ENCODE measurements around the gene CREB3L4. TPM values are rescaled to one million over a fixed set of nuclear protein-coding genes. Genes with fewer than 3 reads are reported as not detected.

The CREB3L4 gene
- total RNA-seq, 1 donor from 2014 or later = 9.8 TPM

DNA sequence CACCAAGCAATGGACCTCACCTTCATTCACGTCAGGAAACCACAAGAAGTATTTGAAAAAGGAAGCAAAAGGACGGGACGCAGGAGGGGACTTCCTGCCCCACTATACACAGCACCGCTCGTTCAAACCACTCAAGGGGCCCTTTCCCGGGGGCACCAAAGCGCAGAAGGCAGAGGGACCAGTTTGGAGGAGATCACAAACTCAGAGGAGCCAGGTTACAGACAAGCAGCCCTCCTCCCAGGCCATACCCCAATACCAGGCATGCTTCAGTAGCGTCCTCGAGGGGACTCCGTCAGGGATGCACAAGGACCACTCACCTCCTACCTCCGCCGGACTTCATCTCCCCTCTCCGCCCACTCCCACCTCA lies 10.0 kb upstream of the CREB3L4 start:
- intact Hi-C loops (cut with micrococcal nuclease) = loop anchor here (1.0 to 5.0 kb wide), 10 partner anchors 10 to 315 kb away; partner anchors contain the start of genes CREB3L4, DENND4B, HAX1 and INTS3
- H3K4me3 Mint-ChIP-seq = peak overlapping the region; percentile 97
- H3K36me3 Mint-ChIP-seq (ENCODE audit: low read depth) = peaks cover 27% of the 10 kb centered on the region
- H3K9me3 Mint-ChIP-seq = no peaks in the 10 kb centered on the region
- H3K27me3 Mint-ChIP-seq (ENCODE audit: insufficient read depth) = no peaks in the 10 kb centered on the region
- DNase-seq (ENCODE audit: low spot score) = peak; percentile 46
- H3K27ac Mint-ChIP-seq = peak overlapping the region; percentile 81
- H3K4me1 Mint-ChIP-seq (ENCODE audit: low read depth) = peaks cover 60% of the 10 kb centered on the region

DNA sequence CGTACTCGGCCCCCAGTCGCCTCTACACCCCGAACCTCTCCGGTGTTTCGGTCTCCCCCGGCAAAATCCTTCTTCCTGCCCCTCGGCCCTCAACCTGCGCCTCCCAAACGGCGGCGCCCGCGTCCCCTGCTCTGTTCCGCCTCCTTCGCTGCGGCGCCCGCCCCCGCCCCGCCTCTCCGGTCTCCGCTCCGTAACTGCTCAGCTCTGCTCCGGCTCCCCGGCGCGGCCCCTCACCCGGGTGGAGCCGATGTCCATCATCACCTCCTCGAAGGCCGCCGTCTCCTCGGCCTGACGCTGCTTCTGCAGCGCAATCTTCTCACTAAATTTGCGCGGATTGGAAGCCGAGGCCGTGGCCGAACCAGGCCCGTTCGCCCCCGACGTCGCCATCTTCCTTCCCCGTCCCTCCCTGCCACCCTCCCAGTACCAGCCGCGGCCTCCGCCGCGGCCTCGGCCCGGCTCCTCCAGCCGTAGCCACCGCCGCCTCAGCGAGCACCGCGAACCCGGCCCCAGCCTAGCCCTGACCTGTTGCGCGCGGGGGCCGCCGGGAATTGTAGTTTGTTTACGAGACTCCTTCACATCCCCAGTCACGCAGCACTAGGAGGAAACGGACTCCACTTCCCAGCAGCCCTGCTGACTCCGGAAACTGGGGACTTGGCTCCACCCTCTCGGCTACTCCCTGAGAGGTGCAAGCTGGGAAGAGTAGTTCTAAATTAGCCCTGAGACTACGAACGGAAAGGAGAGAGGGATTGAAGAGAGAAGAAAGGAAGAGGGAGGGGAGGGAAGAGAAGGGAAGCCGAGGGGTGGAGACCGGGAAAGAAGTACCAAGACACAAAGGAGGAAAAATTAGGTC lies 9.4 kb upstream of the CREB3L4 start, which contains the start of gene CRTC2:
CRTC2 (minus strand) TSS at position 502 of the 850 bp plus-strand sequence; CDS start at position 387, 115 bp downstream.
- Mint-ChIP-seq H3K27me3 (ENCODE audit: insufficient read depth) (no peaks in the 10 kb centered on the region), H3K4me1 (ENCODE audit: low read depth) (peaks cover 65% of the 10 kb centered on the region), H3K4me3 (peak within 1 kb of the TSS; percentile 97), H3K36me3 (ENCODE audit: low read depth) (peaks cover 24% of the 10 kb centered on the region), H3K9me3 (no peaks in the 10 kb centered on the region), H3K27ac (peak within 1 kb of the TSS; percentile 81)
- intact Hi-C loops (cut with micrococcal nuclease) = loop anchor here (1.0 to 5.0 kb wide), 9 partner anchors 9 to 314 kb away; partner anchors contain the start of genes CREB3L4, DENND4B, HAX1 and INTS3
- DNase-seq (ENCODE audit: low spot score) = peak; percentile 96

GRCh38 chr1:153958961-153959260 lies 8.8 kb upstream of the CREB3L4 start:
- H3K4me3 Mint-ChIP-seq = peak overlapping the region; percentile 97
- peaks cover 69% of the 10 kb centered on the region for H3K4me1 Mint-ChIP-seq (ENCODE audit: low read depth)
- DNase-seq (ENCODE audit: low spot score) = no peak
- intact Hi-C loops (cut with micrococcal nuclease) = loop anchor here (1.0 to 5.0 kb wide), 9 partner anchors 8 to 314 kb away; partner anchors contain the start of genes CREB3L4, DENND4B, HAX1 and INTS3
- no peaks in the 10 kb centered on the region for H3K27me3 Mint-ChIP-seq (ENCODE audit: insufficient read depth)
- peaks cover 18% of the 10 kb centered on the region for H3K36me3 Mint-ChIP-seq (ENCODE audit: low read depth)
- peak overlapping the region; percentile 81 for H3K27ac Mint-ChIP-seq
- H3K9me3 Mint-ChIP-seq = no peaks in the 10 kb centered on the region

DNA sequence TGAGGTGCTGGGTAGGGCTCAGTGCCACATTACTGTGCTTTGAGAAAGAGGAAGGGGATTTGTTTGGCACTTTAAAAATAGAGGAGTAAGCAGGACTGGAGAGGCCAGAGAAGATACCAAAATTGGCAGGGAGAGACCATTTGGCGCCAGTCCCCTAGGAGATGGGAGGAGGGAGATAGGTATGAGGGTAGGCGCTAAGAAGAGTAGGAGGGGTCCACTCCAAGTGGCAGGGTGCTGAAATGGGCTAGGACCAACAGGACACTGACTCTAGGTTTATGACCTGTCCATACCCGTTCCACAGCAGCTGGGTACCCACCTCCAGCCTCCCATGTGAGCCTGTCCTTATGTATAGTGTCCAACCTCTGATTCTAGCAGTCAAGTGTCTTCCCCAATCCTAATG lies 8.2 kb upstream of the CREB3L4 start:
- peaks cover 13% of the 10 kb centered on the region for H3K36me3 Mint-ChIP-seq (ENCODE audit: low read depth)
- H3K4me3 Mint-ChIP-seq = peak overlapping the region; percentile 97
- H3K9me3 Mint-ChIP-seq = no peaks in the 10 kb centered on the region
- DNase-seq (ENCODE audit: low spot score) = no peak
- peak overlapping the region; percentile 46 for H3K27ac Mint-ChIP-seq
- peaks cover 66% of the 10 kb centered on the region for H3K4me1 Mint-ChIP-seq (ENCODE audit: low read depth)
- intact Hi-C loops (cut with micrococcal nuclease) = loop anchor here (2.0 to 5.0 kb wide), 2 partner anchors 232 to 313 kb away; partner anchors contain the start of genes HAX1 and INTS3
- no peaks in the 10 kb centered on the region for H3K27me3 Mint-ChIP-seq (ENCODE audit: insufficient read depth)

- Mint-ChIP-seq H3K4me1 (ENCODE audit: low read depth) (peaks cover 63% of the 10 kb centered on the region), H3K27ac (no peak overlapping the region), H3K36me3 (ENCODE audit: low read depth) (peaks cover 13% of the 10 kb centered on the region), H3K27me3 (ENCODE audit: insufficient read depth) (no peaks in the 10 kb centered on the region), H3K4me3 (peak overlapping the region; percentile 85), H3K9me3 (no peaks in the 10 kb centered on the region)
- intact Hi-C loops (cut with micrococcal nuclease) = loop anchor here (10.0 kb wide), 1 partner anchor 415 kb away; the partner anchor contains the start of genes S100A3, S100A4 and S100A5
- no peak for DNase-seq (ENCODE audit: low spot score)
These were observed 7.5 kb upstream of the CREB3L4 start for GRCh38 chr1:153960206-153960605.

GRCh38 chr1:153961421-153961820 lies 6.3 kb upstream of the CREB3L4 start:
- H3K9me3 Mint-ChIP-seq = peaks cover 3% of the 10 kb centered on the region
- peaks cover 62% of the 10 kb centered on the region for H3K4me1 Mint-ChIP-seq (ENCODE audit: low read depth)
- peak overlapping the region; percentile 36 for H3K27ac Mint-ChIP-seq
- intact Hi-C loops (cut with micrococcal nuclease) = loop anchor here (10.0 kb wide), 1 partner anchor 417 kb away; the partner anchor contains the start of genes S100A3, S100A4 and S100A5
- no peaks in the 10 kb centered on the region for H3K27me3 Mint-ChIP-seq (ENCODE audit: insufficient read depth)
- no peak for DNase-seq (ENCODE audit: low spot score)
- H3K4me3 Mint-ChIP-seq = peak overlapping the region; percentile 85
- H3K36me3 Mint-ChIP-seq (ENCODE audit: low read depth) = peaks cover 17% of the 10 kb centered on the region

DNA sequence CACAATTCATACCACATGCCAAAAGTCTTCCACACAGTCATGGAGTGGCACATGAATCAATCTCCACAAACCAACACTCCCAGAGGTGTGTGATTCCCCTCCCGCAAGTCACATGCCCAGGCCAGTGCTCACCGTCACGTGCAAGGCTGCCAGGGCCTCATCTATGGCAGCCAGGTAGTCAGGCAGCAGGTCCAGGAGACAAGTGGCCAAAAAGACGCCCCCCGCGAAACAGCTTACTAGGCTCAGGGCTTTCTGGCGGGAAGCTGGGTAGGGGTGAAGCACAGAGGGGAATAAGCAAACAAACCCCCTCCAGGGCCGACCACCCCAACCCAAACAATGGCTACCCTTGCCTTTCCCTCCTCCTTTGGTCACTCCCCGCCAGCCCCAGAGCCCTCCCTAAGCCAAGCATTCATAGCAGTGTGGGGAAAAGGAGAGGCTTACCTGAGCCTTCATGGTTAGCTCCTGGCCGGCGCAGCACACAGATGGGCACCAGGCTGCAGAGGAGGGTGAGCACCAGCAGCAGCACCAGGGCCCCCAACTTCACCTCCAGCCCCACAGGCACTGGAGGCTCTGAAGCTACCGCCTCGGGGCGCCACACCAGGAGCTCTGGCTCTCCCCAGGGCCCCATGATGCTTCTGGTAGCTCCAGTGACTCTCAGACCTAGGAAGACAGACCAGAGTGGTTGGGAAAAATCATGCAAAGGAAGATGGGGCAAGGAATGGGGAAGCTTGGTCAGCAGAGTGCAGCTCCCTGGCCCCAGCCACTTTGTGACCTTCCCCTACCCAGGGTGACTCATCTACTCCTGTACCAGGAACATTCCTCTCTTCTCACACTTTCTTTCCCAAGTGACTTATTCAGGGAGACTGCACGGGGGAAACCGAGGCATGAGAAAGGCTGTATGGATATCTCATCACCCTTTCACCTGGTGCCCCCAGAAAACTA lies 5.3 kb upstream of the CREB3L4 start:
- intact Hi-C loops (cut with micrococcal nuclease) = loop anchor here (1.0 to 10.0 kb wide), 7 partner anchors 15 to 418 kb away; partner anchors contain the start of genes DENND4B, JTB, RPS27 and S100A3
- Mint-ChIP-seq H3K4me3 (peak overlapping the region; percentile 85), H3K36me3 (ENCODE audit: low read depth) (peaks cover 21% of the 10 kb centered on the region), H3K27ac (peak overlapping the region; percentile 85), H3K9me3 (peaks cover 3% of the 10 kb centered on the region), H3K4me1 (ENCODE audit: low read depth) (peaks cover 60% of the 10 kb centered on the region), H3K27me3 (ENCODE audit: insufficient read depth) (no peaks in the 10 kb centered on the region)
- DNase-seq (ENCODE audit: low spot score) = no peak

DNA sequence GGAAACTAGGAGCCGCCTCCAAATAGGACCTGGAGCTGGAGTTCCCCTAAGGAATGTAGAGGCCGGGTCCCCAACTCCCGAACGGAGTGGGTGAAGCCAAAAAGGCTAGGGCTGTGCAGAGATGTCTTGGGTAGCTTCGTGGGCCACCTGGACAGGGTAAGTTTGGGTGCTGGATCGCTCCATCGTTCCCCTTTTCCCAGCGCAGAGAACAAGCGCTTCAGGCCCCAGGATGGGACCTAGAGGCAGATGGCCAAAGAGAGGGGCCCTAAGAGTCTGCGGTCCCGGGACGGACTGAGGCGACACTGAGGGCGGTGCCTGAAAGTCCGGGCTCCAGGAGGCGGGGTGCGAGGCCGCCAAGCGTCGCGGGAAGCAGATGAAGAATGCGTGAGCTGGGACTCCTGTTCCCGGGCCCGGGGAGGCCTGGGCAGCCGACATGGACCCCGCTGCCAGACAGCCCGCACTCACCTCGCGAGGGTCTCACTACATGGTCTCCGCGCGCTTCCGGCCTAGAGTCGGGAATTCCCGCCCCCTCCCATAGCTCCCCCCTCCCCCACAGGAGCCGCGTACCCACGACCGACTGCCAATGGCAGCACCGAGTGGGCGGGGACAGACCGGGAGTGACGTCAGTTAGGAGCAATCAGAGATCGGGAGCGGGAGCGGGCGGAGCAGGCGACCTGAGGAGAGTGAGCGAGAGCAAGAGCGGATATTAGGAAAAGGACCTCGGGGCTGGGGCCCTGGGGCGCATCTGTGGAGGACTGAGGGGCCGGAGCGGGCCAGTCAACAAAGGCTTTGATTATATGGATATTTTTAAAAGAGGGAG lies 4.5 kb upstream of the CREB3L4 start, which contains the start of gene SLC39A1:
SLC39A1 (minus strand) TSS at position 508 of the 820 bp plus-strand sequence. CDS start 822 bp downstream, outside the sequence.
- Mint-ChIP-seq H3K27ac (peak within 1 kb of the TSS; percentile 85), H3K9me3 (peaks cover 3% of the 10 kb centered on the region), H3K4me1 (ENCODE audit: low read depth) (peaks cover 68% of the 10 kb centered on the region), H3K36me3 (ENCODE audit: low read depth) (peaks cover 21% of the 10 kb centered on the region), H3K27me3 (ENCODE audit: insufficient read depth) (no peaks in the 10 kb centered on the region), H3K4me3 (peak within 1 kb of the TSS; percentile 85)
- intact Hi-C loops (cut with micrococcal nuclease) = loop anchor here (1.0 to 10.0 kb wide), 7 partner anchors 14 to 418 kb away; partner anchors contain the start of genes DENND4B, JTB, RPS27 and S100A3
- DNase-seq (ENCODE audit: low spot score) = peak; percentile 94

- no peak for DNase-seq (ENCODE audit: low spot score)
- Mint-ChIP-seq H3K4me1 (ENCODE audit: low read depth) (peaks cover 68% of the 10 kb centered on the region), H3K27ac (peak overlapping the region; percentile 85), H3K4me3 (peak overlapping the region; percentile 85), H3K27me3 (ENCODE audit: insufficient read depth) (no peaks in the 10 kb centered on the region), H3K36me3 (ENCODE audit: low read depth) (peaks cover 18% of the 10 kb centered on the region), H3K9me3 (peaks cover 3% of the 10 kb centered on the region)
- intact Hi-C loops (cut with micrococcal nuclease) = loop anchor here (1.0 to 10.0 kb wide), 7 partner anchors 13 to 419 kb away; partner anchors contain the start of genes DENND4B, JTB, RPS27 and S100A3
These were observed 3.8 kb upstream of the CREB3L4 start for GRCh38 chr1:153963850-153964331.

DNA sequence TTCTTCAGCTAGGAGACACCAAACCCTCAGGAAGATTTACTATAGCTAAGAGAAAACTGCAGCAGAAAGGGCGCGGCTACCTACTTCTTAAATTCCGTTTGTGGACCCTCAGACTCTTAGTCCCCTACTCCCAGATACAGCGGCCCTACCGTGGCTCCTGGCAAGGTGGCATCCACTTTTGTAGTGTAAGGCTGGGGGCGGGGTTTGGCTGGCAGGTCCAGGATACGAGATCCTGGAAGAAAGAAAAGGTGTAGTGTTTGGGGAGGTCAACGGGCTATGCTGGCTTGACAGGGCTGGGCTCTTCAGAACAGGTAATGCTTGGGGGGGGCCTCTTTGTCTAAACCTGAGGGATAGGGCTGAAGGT lies 280 bp downstream of the CREB3L4 start:
- Mint-ChIP-seq H3K4me1 (ENCODE audit: low read depth) (peaks cover 52% of the 10 kb centered on the region), H3K4me3 (peak overlapping the region; percentile 97), H3K27ac (peak overlapping the region; percentile 95), H3K9me3 (peaks cover 3% of the 10 kb centered on the region), H3K27me3 (ENCODE audit: insufficient read depth) (no peaks in the 10 kb centered on the region), H3K36me3 (ENCODE audit: low read depth) (peaks cover 16% of the 10 kb centered on the region)
- intact Hi-C loops (cut with micrococcal nuclease) = loop anchor here (1.0 to 10.0 kb wide), 8 partner anchors 9 to 423 kb away; partner anchors contain the start of genes CRTC2, JTB, RAB13 and RPS27
- no peak for DNase-seq (ENCODE audit: low spot score)

DNA sequence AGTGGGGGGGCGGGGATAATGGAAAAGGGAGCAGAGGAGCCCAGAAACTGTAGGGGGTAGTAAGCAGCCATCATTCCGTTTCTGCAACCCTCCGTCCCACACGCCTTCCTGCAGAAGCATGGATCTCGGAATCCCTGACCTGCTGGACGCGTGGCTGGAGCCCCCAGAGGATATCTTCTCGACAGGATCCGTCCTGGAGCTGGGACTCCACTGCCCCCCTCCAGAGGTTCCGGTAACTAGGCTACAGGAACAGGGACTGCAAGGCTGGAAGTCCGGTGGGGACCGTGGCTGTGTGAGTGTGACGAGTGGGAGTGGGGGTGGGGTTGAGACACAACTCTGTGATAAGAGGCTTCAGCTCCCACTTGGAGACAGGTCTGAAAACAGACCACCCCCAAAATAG lies 706 bp downstream of the CREB3L4 start:
- Mint-ChIP-seq H3K36me3 (ENCODE audit: low read depth) (peaks cover 20% of the 10 kb centered on the region), H3K4me3 (peak overlapping the region; percentile 97), H3K4me1 (ENCODE audit: low read depth) (peaks cover 54% of the 10 kb centered on the region), H3K9me3 (peaks cover 3% of the 10 kb centered on the region), H3K27me3 (ENCODE audit: insufficient read depth) (no peaks in the 10 kb centered on the region), H3K27ac (no peak overlapping the region)
- DNase-seq (ENCODE audit: low spot score) = no peak
- intact Hi-C loops (cut with micrococcal nuclease) = loop anchor here (10.0 kb wide), 1 partner anchor 424 kb away; the partner anchor contains the start of genes S100A3, S100A4 and S100A5
